Measurements from ENCODE around the gene MTO1. TPM values are rescaled to one million over a fixed set of nuclear protein-coding genes. Genes with fewer than 3 reads are reported as not detected.
A peak's percentile ranks its signal among the peaks of the same experiment; 100 is the strongest.
"Not testable (repeated sequence)": the region's sequence is repeated elsewhere in the genome, so short reads cannot be mapped to it uniquely, and the experiment has no call there.

MTO1 gene
- total RNA-seq, 2 experiments from 2014 or later, result 42.1 to 43.2 TPM

DNA sequence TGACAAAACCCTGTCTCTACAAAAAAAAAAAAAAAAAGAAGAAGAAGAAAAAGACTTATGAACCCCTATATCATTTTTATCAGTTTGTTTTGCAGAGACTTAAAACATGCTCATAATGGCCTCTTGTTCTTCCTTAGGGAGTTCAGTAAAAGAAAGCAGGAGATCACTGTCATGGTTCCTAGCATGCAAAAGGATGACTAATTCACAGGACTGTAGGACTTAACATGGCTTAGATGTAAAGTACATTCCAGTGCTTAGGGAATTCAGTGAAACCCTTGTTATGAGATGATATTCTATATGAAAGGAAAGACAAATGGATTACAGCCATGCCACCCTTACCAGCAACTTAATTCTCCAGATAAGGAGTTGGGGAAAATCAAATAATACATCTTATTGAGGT lies 29.8 kb downstream of the MTO1 start:
- POLR2A ChIA-PET, result interaction anchor here (0.6 to 15.1 kb wide), 4 partner anchors 12 to 102 kb away, joined by 3 to 194 read pairs (median 4); no protein-coding TSS in a partner anchor
- CTCF ChIA-PET, result no interaction called here
- H3K36me3 Mint-ChIP-seq (ENCODE audit: low read depth), result peaks cover 45% of the 10 kb centered on the region
- ATAC-seq, result no peak
- intact Hi-C loops (cut with micrococcal nuclease), result no loop called here
- H3K9me3 Mint-ChIP-seq, result peaks cover 1% of the 10 kb centered on the region
- no peaks in the 10 kb centered on the region for H3K27me3 Mint-ChIP-seq
- H3K4me3 Mint-ChIP-seq, result no peak overlapping the region
- H3K4me1 Mint-ChIP-seq (ENCODE audit: low read depth), result peaks cover 2% of the 10 kb centered on the region
- DNase-seq, result no peak
- peak overlapping the region; percentile 22 for H3K27ac Mint-ChIP-seq
- no peak for TF ChIP-seq CTCF (IDR thresholded peaks at IDR 0.05)

DNA sequence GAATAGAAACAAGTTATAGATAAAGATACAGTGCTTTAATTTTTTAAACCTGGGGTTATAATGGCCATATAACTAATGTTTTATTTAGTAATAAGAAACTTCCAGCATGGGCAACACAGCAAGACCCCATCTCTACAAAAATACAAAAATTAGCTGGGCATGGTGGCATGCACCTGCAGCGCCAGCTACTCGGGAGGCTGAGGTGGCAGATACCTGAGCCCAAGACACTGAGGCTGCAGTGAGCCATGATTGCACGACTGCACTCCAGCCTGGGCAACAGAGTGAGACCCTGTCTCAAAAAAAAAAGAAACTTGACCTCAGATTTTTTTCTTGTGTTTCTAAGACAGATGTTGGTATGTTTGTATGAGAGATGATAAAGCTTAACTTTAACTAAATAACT lies 36.4 kb downstream of the MTO1 start:
- TF ChIP-seq CTCF (IDR thresholded peaks at IDR 0.05), result no peak
- ATAC-seq, result no peak
- CTCF ChIA-PET, result interaction anchor here (0.6 to 1.2 kb wide), 3 partner anchors 19 to 78 kb away, joined by 3 to 4 read pairs (median 3); no protein-coding TSS in a partner anchor
- Mint-ChIP-seq H3K27ac (no peak overlapping the region), H3K4me1 (ENCODE audit: low read depth) (no peaks in the 10 kb centered on the region), H3K36me3 (ENCODE audit: low read depth) (peaks cover 21% of the 10 kb centered on the region), H3K4me3 (no peak overlapping the region), H3K27me3 (no peaks in the 10 kb centered on the region), H3K9me3 (no peaks in the 10 kb centered on the region)
- intact Hi-C loops (cut with micrococcal nuclease), result no loop called here
- POLR2A ChIA-PET, result interaction anchor here (0.7 to 15.1 kb wide), 2 partner anchors 14 to 34 kb away, joined by 7 to 194 read pairs; no protein-coding TSS in a partner anchor
- DNase-seq, result no peak

- Mint-ChIP-seq H3K9me3 (no peaks in the 10 kb centered on the region), H3K27me3 (no peaks in the 10 kb centered on the region), H3K4me1 (ENCODE audit: low read depth) (no peaks in the 10 kb centered on the region), H3K4me3 (no peak overlapping the region), H3K36me3 (ENCODE audit: low read depth) (peaks cover 24% of the 10 kb centered on the region), H3K27ac (peak overlapping the region; percentile 3)
- DNase-seq (no peak), ATAC-seq (no peak)
- ChIA-PET CTCF (no interaction called here), POLR2A (interaction anchor here (0.6 to 15.1 kb wide), 7 partner anchors 9 to 52 kb away, joined by 3 to 194 read pairs (median 4); partner anchors contain the start of gene CGAS)
- intact Hi-C loops (cut with micrococcal nuclease), result no loop called here
- no peak for TF ChIP-seq CTCF (IDR thresholded peaks at IDR 0.05)
These were observed 41.7 kb downstream of the MTO1 start for GRCh38 chr6:73503027-73503772.

DNA sequence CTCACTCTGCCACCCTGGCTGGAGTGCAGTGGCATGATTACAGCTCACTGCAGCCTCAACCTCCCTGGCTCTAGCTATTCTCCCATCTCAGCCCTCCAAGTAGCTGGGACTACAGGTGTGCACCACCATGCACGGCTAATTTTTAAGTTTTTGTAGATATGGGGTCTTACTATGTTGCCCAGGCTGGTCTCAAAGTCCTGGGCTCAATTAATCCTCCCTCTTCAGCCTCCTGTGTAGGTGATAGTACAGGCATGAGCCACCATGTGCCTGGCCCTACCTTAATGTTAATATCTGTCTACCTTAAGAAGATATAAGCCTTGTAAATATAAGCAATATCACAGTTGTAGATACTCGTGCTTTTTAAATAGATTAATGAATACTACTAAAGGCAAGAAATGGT lies 42.6 kb downstream of the MTO1 start:
- Mint-ChIP-seq H3K4me3 (no peak overlapping the region), H3K27ac (no peak overlapping the region), H3K4me1 (ENCODE audit: low read depth) (no peaks in the 10 kb centered on the region), H3K9me3 (no peaks in the 10 kb centered on the region), H3K36me3 (ENCODE audit: low read depth) (peaks cover 24% of the 10 kb centered on the region), H3K27me3 (no peaks in the 10 kb centered on the region)
- ATAC-seq (no peak), DNase-seq (no peak)
- intact Hi-C loops (cut with micrococcal nuclease), result no loop called here
- POLR2A ChIA-PET, result interaction anchor here (1.1 to 15.1 kb wide), 3 partner anchors 8 to 42 kb away, joined by 4 to 194 read pairs (median 6); partner anchors contain the start of gene EEF1A1
- CTCF ChIA-PET, result interaction anchor here (1.0 kb wide), 1 partner anchor 8 kb away, joined by 3 read pairs; no protein-coding TSS in a partner anchor
- no peak for TF ChIP-seq CTCF (IDR thresholded peaks at IDR 0.05)

GRCh38 chr6:73505142-73505541 lies 43.6 kb downstream of the MTO1 start:
- ChIA-PET POLR2A (interaction anchor here (1.1 to 15.1 kb wide), 3 partner anchors 7 to 44 kb away, joined by 3 to 194 read pairs (median 6); partner anchors contain the start of gene EEF1A1), CTCF (interaction anchor here (1.0 kb wide), 1 partner anchor 9 kb away, joined by 3 read pairs; no protein-coding TSS in a partner anchor)
- TF ChIP-seq CTCF (IDR thresholded peaks at IDR 0.05), result no peak
- ATAC-seq (no peak), DNase-seq (no peak)
- no peaks in the 10 kb centered on the region for H3K9me3 Mint-ChIP-seq
- H3K27ac Mint-ChIP-seq, result no peak overlapping the region
- peaks cover 24% of the 10 kb centered on the region for H3K36me3 Mint-ChIP-seq (ENCODE audit: low read depth)
- intact Hi-C loops (cut with micrococcal nuclease), result loop anchor here (5.0 kb wide), 1 partner anchor 43 kb away; the partner anchor contains the start of gene MTO1
- no peaks in the 10 kb centered on the region for H3K4me1 Mint-ChIP-seq (ENCODE audit: low read depth)
- H3K4me3 Mint-ChIP-seq, result no peak overlapping the region
- no peaks in the 10 kb centered on the region for H3K27me3 Mint-ChIP-seq

DNA sequence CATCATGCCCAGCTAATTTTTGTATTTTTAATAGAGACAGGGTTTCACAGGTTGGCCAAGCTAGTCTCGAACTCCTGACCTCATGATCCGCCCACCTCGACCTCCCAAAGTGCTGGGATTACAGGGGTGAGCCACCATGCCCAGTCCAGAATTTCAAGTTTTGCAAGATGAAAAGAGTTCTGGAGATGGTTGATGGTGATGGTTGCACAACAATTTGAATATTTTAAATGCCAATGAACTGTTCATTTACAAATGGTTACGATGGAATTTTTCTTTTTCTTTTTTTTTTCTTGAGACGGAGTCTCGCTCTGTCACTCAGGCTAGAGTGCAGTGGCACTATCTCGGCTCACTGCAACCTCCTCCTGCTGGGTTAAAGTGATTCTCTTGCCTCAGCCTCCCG lies 44.2 kb downstream of the MTO1 start:
- H3K9me3 Mint-ChIP-seq; H3K27ac Mint-ChIP-seq; H3K4me3 Mint-ChIP-seq; DNase-seq; CTCF ChIA-PET; H3K27me3 Mint-ChIP-seq; H3K4me1 Mint-ChIP-seq (ENCODE audit: low read depth); ATAC-seq: not testable (repeated sequence)
- peaks cover 22% of the 10 kb centered on the region for H3K36me3 Mint-ChIP-seq (ENCODE audit: low read depth)
- POLR2A ChIA-PET, result interaction anchor here (1.1 to 15.1 kb wide), 2 partner anchors 7 to 45 kb away, joined by 3 to 194 read pairs; no protein-coding TSS in a partner anchor
- intact Hi-C loops (cut with micrococcal nuclease), result loop anchor here (5.0 kb wide), 1 partner anchor 43 kb away; the partner anchor contains the start of gene MTO1
